GM21515 (cell line): Measurements from ENCODE around the gene ATP9A.

Source experiments
- ATAC-seq: cut with Tn5 transposase; IDR thresholded peaks from one replicate; pipeline ENCODE4 v1.9.1; 2021; ENCODE audit not compliant: unreplicated experiment

Gene ATP9A

GRCh38 chr20:51634257-51634656 is 133.9 kb downstream of the ATP9A start:
- no peak for ATAC-seq

DNA sequence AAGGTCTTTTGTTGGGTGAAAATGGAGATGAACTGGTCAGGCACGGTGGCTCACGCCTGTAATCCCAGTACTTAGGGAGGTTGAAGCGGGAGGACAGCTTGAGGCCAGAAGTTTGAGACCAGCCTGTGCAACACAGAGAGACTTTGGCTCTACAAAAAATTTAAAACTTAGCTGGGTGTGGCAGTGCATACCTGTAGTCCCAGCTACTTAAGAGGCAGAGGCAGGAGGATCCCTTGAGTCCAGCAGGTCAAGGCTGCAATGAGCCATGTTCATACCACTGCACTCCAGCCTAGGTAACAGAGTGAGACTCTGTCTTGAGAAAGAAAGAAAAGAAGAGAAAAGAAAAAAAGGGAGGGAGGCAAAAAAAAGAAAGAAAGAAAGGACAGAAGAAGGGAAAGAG is 134.8 kb downstream of the ATP9A start:
- ATAC-seq, result no peak

- ATAC-seq, result no peak
Observed at GRCh38 chr20:51631953-51632352, 136.2 kb downstream of the ATP9A start.

DNA sequence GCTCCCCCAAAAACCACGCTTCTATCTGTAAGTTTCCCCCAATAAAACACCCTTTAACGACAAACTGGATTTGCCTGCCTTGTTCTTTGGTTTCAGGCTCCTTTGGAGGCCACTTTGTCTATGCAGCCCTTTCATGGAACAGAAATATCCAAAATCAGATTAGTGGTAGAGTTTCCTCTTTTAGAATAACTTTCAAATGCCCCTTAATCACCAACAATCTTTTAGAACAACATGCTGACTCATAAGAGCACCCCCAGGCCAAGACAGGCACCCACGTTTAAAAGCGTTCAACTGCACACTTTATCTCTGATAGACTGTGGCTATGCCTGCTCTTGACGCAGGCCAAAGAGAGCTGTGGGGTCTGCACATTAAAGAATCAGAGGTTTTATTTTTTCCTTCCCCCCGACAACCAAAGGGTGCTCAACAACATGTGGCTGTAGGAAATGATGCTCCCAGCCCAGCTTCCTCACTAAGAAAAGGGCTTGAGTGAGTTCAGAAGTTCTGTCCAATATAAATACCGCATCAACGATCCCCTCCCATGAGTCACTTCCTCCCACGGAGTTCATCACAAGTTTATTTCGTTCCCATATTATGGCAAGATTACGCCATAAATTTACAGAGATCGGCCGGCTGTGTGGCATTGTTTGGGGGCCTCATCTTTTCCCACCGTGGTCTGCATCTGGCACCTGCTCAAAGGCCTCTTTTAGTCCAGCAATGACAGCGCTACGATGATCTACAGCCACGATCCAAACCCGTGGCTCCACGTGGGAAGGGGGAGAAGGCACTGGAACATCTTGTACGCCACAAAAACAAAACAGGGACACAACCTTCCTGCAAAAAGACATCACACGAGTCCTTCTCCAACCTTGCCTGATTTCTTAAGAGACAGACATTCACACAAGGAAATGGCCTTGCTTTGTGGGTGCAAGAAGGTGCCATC is 136.9 kb downstream of the ATP9A start:
- ATAC-seq, result no peak

DNA sequence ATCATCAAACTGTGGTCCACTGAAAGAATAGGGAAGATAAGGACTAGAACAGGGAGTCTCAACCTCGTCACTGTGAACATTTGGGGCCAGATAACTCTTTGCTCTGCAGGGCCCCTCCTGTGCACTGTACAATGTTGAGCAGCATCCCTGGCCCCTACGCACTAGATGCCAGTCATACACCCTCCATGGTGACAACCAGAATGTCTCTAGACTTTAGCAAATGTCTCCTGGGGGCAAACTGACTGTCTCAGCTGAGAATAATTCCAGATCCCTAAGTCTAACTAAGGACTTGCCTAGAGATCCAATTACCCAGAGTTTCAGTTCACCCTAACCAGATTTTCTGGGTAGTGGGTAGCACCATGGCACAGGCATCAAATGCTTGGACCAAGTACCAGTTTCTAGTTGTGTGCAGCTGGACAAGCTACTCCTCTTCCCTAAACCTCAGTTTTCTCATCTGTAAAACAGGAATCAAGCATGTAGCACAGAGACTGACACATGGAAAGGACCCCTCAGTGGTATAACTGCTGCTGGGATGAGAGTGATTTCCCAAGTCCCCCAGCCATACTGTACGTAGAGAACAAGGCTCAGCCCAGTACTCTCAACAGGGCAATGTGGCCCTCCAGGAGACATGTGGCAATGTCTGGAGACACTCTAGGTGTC is 138.7 kb downstream of the ATP9A start:
- no peak for ATAC-seq

- ATAC-seq, result no peak
Observed at GRCh38 chr20:51628533-51629398, 139.4 kb downstream of the ATP9A start.

DNA sequence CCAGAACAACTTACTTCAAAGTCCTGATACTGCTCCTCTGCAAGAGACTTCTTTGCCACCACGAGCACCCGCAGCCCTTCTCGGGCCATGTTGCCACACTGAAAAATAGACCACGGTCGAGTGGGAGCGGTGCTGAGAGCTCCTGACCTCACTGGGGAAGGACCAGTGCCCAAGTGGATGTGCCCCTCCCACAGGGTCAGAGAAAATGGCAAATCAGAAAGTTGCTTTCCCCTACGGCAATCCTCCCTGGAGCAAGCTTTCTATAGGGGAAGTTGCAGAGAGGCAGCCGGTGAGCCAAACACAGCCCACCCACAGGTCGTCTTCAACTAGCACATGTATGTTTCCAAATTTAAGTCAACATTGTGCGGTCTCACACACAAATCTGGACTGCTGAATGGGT is 140.6 kb downstream of the ATP9A start:
- no peak for ATAC-seq

GRCh38 chr20:51625105-51625504 is 143.1 kb downstream of the ATP9A start:
- no peak for ATAC-seq

GRCh38 chr20:51624157-51624731 is 143.9 kb downstream of the ATP9A start:
- no peak for ATAC-seq

DNA sequence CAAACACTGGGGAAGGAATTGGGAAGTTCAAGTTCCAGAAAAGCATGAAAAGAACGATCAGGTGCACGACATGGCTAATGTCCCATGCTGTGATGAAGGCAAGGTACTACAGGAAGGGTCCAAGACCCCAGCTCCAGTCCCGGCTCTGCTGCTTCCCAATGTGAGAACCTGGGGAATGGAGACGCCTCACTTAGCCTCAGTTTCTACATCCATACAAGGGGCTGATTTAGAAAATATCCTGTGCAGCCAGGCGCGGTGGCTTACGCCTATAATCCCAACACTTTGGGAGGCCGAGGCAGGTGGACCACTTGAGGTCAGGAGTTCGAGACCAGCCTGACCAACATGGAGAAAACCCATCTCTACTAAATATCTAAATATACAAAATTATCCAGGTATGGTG is 144.9 kb downstream of the ATP9A start:
- no peak for ATAC-seq

GRCh38 chr20:51622004-51622874 is 146.0 kb downstream of the ATP9A start:
- ATAC-seq, result no peak

DNA sequence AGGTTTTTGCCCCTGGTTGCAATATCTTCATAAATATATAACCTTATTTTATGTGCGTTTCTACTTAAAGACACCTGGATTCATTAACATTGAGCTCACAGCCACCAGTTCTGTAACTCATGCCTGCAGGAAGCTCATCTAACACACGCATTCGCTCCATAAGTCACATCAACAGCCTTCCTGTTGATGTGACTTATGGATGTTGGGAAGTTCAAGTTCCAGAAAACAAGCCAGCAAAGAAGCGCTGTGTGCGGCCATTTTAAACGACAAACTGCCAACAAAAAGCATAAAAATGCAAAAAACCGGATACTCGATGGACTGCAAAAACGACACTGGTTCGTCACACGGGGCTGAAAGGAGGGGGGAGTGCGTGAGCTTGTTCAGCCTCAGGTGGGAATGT is 147.8 kb downstream of the ATP9A start:
- ATAC-seq, result no peak

DNA sequence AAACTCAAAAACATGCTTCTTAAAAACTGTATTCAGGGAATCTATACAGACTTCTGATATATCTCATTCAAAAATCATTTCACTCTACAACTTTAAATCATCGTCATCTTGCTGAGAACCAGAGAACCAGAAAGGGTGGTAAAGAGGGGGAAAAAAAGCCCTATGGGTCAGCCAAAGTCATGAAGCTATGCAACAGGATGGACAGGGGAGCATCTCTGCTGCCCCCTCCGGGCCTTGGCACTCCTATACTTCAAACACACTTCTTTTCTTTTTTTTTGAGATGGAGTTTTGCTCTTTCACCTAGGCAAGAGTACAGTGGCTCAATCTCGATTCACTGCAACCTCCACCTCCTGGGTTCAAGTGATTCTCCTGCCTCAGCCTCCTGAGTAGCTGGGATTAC is 152.1 kb downstream of the ATP9A start:
- no peak for ATAC-seq

DNA sequence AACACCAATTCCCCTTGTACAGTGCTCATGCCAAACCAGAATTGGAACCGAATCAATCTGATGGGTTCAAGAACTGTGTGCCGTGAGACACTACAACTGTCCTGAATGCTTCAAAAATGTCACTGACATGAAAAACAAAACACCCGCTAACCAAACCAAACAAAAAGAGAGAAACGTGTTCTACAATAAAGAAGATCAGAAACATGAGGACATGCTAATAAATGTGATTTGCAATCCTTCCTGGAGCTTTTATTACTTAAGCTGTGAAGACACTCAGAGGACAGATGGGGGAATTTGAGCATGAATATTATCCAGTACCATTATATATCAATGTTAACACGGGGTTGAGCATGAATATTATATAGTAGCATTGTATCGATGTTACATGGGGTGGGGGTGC is 153.5 kb downstream of the ATP9A start:
- no peak for ATAC-seq

GRCh38 chr20:51613580-51613979 is 154.6 kb downstream of the ATP9A start:
- ATAC-seq, result no peak

DNA sequence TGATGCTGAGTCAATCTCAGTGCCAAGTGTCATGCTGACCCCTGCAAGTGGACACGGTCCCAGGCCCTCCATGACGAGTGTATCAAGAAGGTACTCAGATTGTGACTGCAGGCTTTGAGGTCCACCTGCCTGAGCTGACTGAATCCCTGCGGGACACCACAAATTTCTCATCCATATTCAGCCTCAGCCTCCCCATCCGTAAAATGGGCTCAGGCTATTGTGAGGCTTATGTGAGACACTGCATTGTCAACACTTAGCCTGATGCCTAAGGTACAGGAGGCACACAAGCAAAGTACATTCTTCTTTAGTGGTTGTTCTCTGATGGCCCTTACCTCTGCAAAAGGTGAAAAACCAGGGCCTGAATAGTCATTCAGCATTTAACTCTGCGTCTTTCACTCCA is 155.3 kb downstream of the ATP9A start:
- ATAC-seq, result no peak

GRCh38 chr20:51611625-51611890 is 156.6 kb downstream of the ATP9A start:
- no peak for ATAC-seq

DNA sequence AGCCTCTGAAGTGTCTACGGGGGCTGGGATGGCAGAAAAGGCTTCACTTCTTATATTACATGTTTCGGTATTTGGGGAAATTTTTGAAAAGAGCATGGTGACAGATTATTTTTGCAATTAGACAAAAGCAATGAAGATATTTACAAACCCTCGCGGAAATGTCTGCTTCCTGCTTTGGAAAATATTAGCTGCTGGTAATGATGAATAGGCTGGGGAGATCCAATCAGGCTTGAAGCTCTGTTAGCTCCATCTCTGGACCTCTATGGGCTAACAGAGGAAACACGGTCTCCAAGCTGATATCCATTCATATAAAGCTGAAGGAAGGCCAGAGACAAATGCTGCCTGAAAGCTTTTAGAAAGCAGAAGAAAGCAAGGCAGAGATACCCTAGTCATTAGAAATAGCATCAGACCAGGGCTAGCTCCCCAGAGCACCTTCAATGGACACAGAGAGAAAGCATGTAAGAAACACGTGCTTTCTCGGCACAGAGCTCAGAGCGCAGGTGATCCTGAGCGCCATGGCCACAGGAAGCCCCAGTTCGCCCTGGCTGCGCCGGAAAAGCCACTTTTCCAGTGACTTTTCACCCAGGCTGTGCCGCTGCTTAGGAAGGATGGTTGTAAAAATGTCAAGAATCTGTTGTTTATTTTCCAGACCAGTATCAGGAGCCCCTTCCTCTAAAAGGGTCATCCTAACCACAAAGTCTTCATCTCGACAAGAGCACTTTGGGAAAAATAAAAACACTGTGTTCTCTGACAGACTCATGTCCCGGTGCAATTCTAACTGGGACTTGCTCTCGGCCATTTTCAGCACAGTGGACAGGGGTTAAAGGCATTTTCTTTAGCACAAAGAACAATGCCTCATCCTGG is 157.2 kb downstream of the ATP9A start:
- no peak for ATAC-seq

DNA sequence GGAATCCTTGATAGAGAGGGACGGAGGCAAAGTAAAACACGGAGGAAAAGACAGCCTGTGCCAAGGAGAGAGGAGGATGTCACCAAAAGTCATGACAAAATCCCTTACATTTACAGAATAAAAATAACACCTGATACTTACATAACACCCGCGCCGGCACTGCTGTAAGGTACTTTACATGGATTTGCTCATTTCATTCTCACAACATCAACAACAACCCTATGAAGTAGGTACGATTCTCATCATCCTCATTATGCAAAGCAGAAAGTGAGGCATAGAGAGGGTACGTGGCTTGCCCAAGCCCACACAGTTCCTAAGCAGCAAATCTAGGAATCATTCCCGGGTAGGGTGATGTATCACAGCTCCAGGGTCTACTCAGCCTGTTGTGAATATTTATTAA is 158.1 kb downstream of the ATP9A start:
- no peak for ATAC-seq
